ENCODE data around the gene ABHD3.

GRCh38 chr18:21693322-21693721 is 11.3 kb downstream of the ABHD3 start:
- TF ChIP-seq CTCF (IDR thresholded peaks at IDR 0.05) (no peak), POLR2A (IDR thresholded peaks at IDR 0.05) (no peak), POLR2AphosphoS5 (IDR thresholded peaks at IDR 0.05) (no peak)
